SKM-1 treated with dmso at 0.1 percent for 144 hours (cell line): Measurements from ENCODE around the gene ASAP2.
"Not testable (repeated sequence)": the region's sequence is repeated elsewhere in the genome, so short reads cannot be mapped to it uniquely, and the experiment has no call there.

ENCODE experiments used
- DNase-seq: peaks from one replicate; lab custom pipeline; 2025; ENCODE audit not compliant: unreplicated experiment; lab: John Stamatoyannopoulos, UW

ASAP2 gene

DNA sequence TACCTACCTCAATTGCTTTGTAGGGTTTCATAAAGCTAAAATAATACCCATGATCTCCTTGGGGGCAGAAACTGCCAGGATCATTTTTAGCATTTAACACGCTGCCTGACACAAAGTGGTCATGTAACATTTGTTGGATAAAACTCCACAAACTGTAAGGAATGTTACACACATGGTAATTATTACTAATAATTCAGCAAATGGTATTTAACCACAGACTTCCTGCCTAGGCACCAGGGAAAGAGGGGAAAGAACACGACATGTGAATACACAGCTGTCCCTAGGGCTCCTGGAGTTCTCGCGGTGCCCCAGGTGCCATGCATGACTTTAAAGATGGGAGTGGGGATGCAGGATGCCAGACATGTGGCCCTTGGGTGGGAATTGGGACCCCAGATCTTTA is 43.5 kb downstream of the ASAP2 start:
- DNase-seq: no peak

GRCh38 chr2:9250498-9251153 is 44.0 kb downstream of the ASAP2 start:
- DNase-seq: no peak

GRCh38 chr2:9251154-9252001 is 44.8 kb downstream of the ASAP2 start:
- no peak for DNase-seq

GRCh38 chr2:9252002-9252357 is 45.4 kb downstream of the ASAP2 start:
- DNase-seq: no peak

- no peak for DNase-seq
These were observed 48.8 kb downstream of the ASAP2 start for GRCh38 chr2:9255416-9255815.

DNA sequence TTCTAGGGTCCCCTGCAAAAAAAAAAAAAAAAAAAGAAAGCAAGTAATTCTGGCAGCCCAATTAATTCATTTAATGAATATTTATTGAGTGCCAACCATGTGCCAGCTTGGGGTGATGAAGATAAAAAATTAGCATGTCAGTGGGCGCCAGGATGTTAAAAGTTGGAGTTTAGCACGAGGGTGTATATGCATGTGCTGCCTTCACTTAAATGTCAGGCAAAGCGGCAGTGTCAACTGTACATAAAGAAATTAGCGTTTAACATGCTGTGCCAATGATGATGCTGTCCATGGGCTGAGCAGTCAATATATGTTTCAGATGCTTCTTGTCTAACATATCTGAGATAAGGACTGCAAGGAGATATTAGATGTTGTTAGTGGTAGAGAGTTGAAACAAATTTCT is 49.5 kb downstream of the ASAP2 start:
- no peak for DNase-seq

- no peak for DNase-seq
These were observed 50.0 kb downstream of the ASAP2 start for GRCh38 chr2:9256570-9257043.

GRCh38 chr2:9258501-9258900 is 51.9 kb downstream of the ASAP2 start:
- DNase-seq: peak; percentile 35

- DNase-seq: no peak
These were observed 52.4 kb downstream of the ASAP2 start for GRCh38 chr2:9258953-9259399.

GRCh38 chr2:9260464-9260918 is 53.9 kb downstream of the ASAP2 start:
- DNase-seq: no peak

GRCh38 chr2:9261231-9261883 is 54.7 kb downstream of the ASAP2 start:
- peak; percentile 57 for DNase-seq

- DNase-seq: no peak
These were observed 56.1 kb downstream of the ASAP2 start for GRCh38 chr2:9262671-9263171.

GRCh38 chr2:9263428-9263827 is 56.8 kb downstream of the ASAP2 start:
- no peak for DNase-seq

GRCh38 chr2:9264301-9264700 is 57.7 kb downstream of the ASAP2 start:
- DNase-seq: no peak

DNA sequence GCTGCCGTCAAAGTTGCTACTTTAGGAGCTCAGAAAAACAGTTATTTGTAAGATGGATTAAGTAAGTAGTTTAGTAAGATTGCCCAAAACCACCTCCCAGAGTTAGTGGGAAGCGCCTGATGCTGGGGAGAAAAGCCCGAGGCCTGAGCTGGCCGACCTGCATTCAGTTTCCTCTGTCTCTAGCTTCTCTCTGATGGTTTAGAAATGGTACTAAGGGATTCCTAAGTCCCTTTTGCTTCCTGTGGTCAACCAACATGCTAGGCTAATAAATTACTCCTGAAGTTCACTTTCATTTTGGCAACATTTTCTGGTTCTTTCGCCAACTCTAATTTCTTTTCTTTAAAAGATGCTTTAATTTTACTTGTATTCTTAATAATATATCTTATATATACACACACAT is 60.1 kb downstream of the ASAP2 start:
- DNase-seq: no peak

GRCh38 chr2:9267286-9267685 is 60.7 kb downstream of the ASAP2 start:
- not testable (repeated sequence) for DNase-seq

DNA sequence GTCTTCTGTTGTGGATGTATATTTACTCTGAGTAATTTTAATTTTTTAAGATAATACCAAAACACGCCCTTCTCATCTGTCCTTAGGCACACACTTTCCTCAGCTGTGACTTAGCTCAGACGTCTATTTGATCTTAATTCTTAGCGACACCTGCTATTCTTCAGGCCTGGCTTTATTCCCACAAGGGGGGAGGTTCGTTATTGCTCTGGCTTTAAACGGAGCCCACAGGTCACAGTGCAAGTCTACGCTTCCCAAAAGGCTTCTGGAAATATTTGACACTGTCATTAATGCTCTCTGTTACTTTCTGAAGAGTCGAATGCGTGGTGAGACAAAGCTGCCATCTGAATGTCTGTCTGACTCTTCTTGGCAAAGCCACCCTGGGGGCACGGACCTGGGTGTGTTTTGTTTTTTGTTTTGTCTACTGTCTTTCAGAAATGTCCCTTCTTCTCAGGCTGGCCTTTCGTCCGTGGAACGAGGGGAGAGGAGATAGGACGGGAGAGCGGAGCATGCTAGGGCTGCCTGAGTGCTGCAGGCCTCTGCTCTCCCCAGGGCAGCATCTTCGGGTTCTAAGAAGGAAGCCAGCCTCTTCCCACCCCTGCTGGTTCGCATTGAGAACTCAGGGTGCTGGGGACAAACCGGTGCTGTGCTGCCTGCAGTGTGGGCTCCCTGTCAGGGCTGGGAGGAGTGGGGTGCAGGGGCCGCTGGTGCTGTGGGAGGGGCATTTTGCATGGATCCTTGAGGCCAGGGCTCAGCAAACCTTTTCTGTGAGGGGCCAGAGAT is 61.9 kb downstream of the ASAP2 start:
- no peak for DNase-seq

DNA sequence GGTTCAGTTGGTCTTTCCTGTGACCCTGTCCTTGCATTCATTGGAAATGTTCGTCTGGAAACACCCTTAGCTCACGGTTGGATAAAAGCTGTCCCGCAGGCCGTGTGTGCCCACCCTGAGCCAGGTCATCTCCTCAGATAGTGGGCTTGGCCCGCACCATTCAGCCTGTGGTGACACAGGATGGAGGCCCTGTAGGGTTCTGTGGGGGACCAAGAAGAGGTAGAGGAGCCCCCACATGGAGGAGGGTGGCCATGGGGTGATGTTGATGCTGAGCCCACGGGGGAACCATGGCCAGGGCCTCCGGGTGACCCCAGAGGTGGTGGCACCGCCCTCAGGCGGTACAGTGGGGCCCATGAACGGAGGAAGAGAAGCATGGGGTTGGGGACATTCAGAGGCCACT is 62.7 kb downstream of the ASAP2 start:
- no peak for DNase-seq

DNA sequence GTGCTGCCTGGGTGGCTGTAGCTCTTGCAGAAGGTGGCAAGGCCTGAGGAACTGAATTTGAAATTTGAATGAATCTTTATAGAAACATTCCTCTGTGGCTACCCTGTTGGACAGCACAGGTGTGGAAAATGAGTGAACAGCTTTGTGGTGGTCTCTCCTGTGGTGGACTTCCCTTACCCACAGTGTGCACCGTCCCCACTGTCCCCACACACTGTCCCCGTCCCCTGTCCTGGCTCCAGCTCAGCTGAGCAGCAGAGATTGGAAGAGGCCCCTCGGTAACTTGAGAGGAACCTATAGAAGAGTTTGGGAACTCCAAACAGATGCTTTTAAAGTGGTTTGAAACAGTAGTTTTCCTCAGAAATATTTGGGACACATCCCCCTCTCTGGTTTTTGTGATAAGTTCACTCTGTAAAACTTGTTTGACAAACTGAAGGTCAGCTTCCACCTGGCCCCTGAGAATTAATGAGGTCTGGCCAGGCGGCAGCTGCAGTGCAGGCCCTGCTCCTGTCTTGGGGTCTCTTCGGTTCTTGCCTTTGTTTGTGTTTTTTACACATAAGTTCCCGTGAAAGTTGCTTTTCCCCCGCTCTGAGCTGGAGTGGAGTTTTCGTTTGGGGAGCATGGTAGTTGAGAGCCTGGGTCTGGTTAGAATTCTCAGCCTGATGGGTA is 63.2 kb downstream of the ASAP2 start:
- no peak for DNase-seq

DNA sequence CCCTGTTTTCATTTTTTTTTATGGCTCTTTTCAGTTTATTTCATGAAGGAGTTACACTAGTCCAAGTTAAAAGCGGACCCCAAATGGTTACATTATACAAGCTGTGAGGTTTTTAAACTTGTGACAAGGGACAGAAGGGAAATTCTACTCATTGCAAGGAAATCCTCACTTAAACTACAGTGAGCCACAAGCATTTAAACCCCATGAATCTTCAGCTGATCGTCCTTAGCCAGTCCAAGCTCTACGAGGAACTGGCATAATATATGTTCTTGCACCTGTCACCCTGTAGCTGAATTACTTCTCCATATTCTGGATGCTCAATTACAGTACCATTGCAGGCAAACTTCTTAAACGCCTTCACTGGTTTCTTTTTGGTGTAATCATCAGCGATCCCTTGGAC is 64.5 kb downstream of the ASAP2 start:
- no peak for DNase-seq
